HG03521 (cell line): ENCODE results near the gene ARHGEF7.

Experiments
- ATAC-seq: cut with Tn5 transposase; IDR thresholded peaks from one replicate; pipeline ENCODE4 v1.9.1; 2021; ENCODE audit warnings: mild to moderate bottlenecking, moderate library complexity; ENCODE audit not compliant: unreplicated experiment

Gene ARHGEF7

DNA sequence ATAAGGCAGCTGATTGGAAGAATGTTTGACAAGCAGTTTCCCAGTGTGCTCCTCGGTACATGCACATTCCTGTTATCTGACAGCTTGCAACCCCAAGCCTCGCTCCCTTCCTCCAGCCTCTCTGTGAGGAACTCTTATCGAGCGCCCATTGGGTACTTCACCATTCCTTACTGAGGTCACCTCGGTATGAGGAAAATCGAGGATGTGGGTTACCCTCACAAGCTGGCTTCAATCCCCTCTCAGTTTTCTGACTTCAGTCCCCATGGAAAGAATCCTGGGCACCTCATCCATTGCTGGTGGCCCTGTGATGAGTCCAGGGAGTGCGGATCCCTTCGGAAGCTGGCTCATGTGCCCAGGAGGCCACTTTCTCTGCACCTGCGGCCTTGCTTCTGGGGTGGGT, 222.6 kb downstream of the ARHGEF7 start:
- no peak for ATAC-seq

- no peak for ATAC-seq
These were observed 223.7 kb downstream of the ARHGEF7 start for GRCh38 chr13:111338841-111339240.

GRCh38 chr13:111339366-111340143, 224.4 kb downstream of the ARHGEF7 start:
- no peak for ATAC-seq

- no peak for ATAC-seq
These were observed 226.8 kb downstream of the ARHGEF7 start for GRCh38 chr13:111341886-111342285.

DNA sequence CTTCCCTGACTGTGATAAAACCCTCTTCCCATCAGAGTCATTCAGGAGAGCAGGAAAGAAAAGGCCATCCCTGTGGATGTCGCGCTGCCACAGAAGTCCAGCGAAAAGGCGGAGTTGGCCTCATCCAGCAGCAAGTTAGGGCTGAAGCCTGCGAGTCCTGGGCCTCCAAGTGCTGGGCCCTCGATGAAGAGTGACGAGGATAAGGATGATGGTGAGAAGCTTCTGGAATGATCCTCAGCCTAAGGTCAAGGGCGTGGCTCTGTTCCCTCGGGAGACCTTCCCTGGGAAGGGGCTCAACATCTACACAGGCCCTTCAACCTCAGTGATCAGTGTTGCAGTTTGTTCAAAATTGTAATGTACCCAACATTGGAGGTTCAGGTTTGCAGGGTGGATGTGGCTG, 227.6 kb downstream of the ARHGEF7 start:
- no peak for ATAC-seq

DNA sequence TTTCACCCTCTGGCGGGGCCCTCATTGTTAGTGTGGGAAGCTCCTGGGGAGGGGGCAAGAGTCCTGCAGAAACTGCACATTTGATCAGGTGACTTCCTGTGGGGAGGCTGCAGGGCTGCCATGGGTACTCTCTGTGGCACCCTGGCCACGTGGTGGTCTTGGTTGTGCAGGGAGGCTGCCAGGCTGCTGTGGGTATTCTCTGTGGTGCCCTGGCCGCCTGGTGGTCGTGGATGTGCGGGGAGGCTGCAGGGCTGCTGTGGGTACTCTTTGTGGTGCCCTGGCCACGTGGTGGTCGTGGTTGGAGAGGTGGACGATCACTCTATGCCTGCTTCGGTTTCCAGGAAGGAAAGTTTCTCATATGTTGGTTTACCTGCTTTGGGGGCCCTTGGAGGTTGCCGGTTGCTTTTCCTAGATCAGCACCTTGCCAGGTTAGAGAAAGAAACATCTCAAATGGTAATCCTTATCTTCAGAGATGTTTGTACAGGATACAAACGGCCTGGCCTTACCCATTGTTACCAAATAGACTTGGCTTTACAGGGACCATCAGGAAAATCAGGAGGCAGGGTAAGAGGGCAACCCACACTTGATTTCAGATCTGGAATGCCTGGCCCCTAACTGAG, 228.2 kb downstream of the ARHGEF7 start:
- no peak for ATAC-seq

DNA sequence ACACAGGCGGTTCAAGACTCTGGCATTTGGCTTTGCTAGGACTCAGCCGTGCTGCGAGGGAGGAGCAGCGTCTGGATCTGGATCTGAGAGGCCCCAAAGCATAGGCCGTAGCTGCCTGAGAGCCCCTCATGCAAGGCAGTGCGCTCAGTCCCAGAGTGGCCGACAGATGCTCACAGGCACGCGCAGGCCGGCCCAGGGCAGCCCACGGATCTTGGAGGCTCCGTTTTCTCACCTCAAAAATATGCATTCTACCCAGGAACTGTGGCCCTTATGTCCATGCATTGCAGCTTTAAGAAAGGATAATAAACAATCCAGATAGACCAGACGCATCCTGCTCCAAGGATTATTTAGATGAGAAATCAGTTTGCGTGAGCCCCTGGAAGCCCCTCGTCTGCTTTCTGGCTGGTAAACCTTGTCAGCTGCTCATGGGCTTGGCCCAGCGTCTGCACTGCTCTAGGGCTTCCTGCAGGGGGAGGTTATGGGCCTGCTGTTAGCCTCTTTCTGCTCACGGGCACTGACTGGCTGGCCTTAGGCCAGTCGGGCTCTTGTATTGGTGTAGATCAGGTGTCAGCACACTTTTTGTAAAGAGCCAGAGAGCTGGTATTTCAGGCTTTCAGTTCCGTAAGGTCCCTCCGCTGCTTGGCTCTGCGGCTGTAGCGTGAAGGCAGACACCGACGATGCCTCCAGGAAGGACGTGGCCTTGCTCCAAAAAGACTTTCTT, 229.5 kb downstream of the ARHGEF7 start:
- no peak for ATAC-seq

DNA sequence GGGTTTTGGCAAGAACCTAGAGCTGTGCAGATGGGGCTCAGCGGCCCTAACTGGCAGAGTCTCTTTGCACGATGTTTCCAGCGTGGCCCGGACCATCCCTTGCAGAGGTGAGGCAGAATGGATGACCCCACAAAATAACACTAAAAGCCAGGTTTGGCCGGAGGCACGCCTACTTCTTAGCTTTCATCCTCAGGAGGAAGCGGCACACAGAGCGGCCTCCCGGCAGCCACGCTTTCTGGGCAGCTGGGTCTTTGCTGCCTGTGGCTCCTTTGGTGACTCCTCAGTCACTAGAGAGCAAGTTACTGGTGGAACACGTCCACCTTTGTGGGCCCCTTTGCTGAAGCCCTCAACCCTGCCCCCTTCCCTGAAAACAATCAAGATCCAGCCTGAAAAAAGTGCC, 230.6 kb downstream of the ARHGEF7 start:
- no peak for ATAC-seq

DNA sequence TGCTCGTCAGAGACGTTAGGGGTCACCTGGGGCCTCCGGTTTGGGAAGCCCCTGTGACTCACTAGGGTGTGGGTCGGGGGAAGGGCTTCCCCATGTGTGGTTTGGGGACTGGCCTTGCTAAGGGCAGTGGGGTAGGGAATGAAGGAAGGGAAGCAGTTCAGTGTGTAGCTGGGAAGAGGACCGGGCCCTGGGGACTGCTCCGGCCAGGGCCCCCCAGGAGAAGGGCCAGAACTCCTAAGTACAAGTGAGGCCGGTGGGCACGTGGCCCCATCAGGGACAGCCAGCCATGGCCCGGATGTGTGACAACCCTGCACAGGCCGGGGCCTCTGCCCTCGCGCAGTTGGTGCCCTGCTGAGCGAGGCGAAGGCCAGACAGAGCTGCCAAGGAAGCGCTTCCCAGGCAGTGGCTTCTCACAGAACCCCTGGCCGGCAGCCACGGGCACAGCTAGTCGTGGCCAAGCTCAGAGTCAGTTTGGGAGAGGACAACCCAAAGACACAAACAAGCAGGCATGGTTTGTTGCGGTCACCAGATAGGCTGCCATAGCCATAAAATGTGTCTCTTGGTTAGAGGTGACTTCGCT, 231.1 kb downstream of the ARHGEF7 start:
- ATAC-seq = no peak

GRCh38 chr13:111347438-111347837, 232.3 kb downstream of the ARHGEF7 start:
- ATAC-seq = no peak

DNA sequence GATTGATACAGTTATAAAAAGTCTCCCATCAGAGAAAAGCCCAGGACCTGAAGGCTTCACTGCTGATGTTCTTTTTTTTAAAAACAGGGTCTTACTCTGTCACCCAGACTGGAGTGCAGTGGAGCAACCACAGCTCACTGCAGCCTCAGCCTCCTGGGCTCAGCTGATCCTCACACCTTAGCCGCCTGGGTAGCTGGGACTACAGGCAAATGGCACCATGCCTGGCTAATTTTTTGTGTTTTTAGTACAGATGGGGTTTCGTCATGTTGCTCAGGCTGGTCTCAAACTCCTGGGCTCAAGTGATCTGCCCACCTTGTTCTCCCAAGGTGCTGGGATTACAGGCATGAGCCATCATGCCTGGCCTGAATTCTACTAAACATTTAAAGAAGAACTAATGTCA, 238.4 kb downstream of the ARHGEF7 start:
- no peak for ATAC-seq

- ATAC-seq = no peak
These were observed 239.7 kb downstream of the ARHGEF7 start for GRCh38 chr13:111354789-111355188.
